GM10847 (cell line): ENCODE results near the gene CUBN.

Source experiments
- POLR2A ChIP-seq: IDR thresholded peaks from 2 replicates; pipeline ENCODE4 v1.6.1; 2011; ENCODE audit not compliant: insufficient read length; ENCODE audit errors: extremely low read depth

CUBN gene

DNA sequence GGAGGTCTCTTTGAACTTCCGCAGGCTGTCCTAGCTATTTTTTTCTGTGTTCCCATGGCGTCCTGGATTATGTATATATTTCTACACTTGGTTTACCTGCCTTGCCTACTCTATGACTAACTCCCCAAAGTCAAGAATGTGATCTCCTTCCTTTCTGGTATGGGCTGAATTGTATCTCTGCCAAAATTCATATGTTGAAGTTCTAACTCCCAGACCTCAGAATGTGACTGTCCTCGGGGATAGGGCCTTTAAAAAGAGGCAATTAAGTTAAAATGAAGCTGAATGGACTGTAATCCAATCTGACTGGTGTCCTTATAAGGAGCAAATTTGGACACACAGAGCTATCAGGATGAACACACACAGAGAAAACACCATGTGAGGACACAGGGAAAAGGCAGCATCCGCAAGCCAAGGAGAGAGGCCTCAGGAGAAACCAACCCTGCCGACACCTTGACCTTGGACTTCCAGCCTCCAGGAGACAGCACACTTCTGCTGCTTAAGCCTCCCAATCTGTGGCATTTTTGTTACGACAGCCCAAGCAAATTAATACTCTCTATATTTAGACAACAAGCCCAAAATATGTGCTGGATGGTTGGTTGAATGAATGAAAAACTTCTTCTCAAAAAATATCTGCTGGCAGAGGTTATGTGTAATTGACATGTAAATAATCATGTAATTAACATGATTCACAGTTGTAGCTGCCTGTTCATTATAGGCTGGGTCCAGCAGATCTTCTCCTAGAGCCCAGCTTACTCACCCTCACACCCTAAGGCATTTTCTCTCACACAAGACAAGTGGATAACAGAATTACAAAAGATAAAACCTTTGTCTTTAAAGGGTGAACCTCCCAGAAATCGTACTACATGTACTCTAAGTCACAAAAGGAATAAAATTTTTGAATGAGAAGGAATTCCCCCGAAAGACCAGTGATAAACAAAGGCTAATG lies 123.7 kb downstream of the CUBN start:
- no peak for TF ChIP-seq POLR2A

DNA sequence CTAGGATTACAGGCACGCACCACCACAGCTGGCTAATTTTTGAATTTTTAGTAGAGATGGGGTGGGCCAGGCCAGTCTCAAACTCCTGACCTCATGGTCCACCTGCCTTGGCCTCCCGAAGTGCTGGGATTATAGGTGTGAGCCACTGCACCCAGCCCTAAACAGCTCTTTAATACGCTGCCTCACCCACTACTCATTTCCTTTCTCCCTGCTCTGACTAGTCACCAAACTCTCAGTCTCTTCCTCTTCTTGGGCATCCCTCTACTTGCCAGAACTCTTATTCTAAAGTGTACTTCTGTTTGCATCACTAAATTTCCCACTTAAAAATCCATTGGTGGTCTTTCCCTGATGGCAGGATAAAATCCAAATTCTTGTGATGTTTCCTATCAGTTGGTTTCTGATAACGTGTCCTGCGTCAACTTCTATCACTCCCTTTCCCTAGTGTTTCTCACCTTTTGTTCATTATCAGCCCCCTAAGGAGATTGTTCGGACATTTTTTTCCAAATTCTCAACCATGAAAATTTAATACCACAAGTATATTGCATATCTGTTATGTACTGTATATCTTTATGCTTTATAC lies 124.7 kb downstream of the CUBN start:
- TF ChIP-seq POLR2A, result no peak

DNA sequence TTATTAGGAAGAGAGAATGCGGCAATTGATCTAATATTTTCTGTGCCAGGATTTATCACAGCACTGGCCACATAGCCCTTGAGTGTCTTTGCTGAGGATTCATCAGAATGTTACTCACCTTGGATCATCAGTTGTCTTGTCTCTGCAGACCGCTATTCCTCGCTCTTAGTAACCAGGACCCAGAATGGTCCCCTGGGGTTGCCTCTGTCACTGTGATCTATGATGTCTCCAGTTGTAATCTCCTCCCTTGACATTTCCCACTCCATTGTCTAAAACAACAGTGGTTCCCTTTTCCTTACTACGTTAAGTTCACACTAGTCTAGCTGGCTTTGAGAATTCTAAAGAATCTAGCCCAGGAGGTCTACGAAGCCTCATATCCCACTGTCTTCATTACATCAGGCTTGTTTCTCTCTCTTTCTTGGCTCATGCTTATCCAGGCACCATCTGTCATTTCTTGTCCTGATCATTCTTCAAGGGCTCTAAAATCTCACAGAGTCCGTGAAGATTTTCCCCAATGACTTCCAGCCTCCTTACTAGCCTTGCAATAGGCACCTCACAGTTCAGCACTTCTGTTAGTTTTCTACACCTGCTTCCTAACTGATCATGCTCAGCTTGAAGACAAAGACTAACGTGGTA lies 125.8 kb downstream of the CUBN start:
- no peak for TF ChIP-seq POLR2A

DNA sequence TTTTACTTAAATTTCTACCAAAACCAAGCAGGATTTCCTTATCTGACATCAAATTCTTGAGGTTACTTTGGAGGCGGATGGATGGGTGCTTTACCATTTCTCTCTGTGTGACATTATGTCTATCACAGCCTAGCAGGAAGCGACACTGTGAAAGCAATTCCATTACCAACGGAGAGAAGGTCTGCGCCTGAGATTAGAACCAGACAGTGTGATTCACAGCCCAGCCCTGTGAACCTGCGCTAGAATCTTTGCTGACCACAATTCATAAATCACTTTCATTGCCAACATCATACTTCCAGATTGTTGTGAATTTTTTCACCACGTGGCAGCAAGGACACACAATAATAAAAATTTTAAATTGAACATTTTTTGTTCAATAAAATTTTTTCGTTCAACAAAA lies 126.5 kb downstream of the CUBN start:
- TF ChIP-seq POLR2A, result no peak

DNA sequence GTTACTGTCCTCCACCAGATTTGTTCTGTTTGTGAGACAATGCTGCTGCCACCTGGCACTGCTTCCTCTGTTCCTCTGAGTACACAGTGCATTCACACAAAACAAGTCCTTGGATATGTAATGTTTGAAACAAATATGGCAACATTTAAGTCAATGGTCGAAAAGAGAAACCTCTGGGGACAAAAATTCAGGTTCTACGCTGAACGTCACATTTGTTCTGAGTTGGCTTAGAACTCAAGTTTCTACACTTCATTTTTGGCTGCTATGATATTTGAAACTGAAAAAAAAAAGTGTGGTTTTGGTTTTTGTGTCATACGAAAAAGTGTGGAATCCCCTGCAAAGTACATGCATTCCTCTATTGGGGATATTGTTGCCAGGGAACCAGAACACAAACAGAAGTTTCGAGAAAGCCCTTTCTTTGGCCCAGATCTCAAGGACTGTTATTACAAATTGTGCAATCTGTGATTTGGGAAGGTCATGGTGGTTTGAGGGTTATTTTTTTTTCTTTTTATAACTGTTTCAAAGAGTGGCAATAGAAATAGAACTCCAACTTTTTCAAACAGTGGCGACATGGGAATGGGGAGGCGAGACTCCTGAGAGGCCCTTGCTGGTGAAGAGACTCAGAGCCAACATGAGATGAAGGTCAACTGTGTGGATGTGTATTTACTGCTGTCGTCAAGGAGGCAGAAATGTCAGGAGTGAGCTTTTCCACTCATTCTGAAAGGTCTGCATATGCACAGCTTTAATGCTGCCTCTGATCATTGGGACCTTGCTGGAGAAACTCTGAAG lies 127.5 kb downstream of the CUBN start:
- no peak for TF ChIP-seq POLR2A

DNA sequence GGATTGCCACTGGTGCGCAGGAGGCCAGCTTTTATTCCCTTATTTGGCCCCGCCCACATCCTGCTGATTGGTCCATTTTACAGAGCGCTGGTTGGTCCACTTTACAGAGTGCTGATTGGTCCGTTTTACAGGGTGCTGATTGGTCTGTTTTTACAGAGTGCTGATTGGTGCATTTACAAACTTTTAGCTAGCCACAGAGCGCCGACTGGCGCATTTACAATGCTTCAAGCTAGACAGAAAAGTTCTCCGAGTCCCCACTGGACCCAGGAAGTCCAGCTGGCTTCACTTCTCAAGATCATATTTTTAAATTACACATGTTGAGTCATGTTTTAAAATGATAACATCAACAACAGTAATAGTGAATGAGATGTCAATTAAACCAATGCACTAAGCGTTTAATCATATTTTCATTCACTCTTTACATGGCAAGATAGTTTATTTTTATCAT lies 128.3 kb downstream of the CUBN start:
- TF ChIP-seq POLR2A, result no peak

DNA sequence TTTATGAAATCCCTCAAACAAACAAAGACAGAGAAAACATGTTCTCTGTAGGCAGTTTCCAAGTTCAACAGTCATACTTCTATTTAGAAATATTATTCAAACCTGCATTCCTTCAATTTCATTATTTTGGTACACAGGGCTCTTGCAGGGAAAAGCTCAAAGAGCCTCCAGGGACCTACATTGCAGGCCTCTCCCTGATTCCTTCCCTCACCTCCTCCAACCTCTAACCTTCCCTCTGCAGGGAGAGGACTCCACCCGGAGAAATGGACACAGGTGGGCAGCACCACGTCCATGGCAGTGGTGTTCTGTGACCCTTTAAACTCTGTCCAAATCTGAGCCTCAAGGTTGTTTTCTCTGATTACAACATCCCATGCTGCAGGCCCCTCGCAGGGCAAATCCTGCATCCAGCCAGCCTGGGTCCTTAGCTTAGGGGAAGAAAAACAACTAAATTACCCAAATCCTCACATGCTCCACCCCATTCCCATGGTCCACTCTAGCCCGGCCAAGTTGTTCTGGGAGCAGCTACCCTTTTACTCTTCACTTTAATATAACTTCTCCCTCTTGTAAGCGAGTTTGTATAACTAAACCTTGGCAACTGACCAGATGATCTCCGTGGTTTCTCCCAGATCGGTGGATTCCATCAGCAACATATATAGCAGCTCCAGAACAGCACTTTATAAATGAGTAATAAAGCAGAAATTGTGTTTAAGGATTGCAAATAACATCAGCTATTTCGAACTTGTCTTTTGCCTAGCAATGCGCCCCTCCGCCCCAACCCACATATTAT lies 129.8 kb downstream of the CUBN start:
- TF ChIP-seq POLR2A, result no peak

DNA sequence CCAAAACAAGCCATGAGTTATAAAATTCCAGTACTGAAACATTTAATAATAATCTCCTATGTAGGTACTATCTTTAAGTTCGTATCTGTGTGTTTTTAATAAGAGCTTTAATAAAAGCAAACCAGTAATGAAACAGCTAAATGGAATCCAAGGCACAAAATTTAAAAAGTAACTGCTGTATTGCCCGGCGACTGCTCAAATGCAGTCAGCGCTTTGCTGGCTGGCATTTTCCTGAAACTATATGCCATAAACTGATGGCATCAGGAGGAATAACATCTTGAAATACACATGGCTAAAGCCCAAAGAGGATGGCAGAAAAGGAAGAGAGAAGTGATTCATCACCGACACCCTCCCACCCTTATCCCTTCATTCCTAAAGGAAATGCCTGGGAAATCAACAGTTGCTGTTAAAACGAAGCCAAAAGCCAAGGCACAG lies 133.1 kb downstream of the CUBN start:
- no peak for TF ChIP-seq POLR2A

DNA sequence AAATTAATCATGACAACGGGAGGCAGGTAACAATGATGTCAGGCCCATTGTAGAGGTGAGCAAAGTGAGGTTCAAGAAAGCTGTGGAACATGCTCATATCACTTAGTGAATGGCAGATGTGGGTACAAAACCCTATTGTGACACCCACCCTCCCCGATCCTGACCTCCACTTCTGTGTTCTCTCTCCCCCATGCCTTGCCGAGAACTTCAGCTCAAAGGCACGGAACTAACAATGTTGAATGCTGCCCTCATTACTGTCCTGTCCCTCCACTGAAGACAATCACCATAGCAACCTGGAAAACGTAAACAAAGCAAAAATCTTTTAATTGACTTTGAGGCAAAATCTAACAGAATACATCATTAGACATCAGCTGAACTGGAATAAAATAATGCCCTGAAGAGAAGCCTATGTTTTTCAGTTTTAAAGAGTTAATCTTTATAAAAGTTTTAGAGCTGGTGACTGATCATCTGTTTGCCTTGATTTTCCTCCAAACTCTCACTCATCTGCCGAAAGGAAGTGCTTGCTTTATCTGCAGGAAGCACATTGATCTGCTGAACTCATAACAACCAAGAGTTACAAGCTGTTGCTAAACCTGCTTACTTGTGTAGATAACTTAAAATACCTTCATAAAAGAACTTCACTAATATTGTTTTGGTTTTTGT lies 133.6 kb downstream of the CUBN start:
- TF ChIP-seq POLR2A, result no peak

DNA sequence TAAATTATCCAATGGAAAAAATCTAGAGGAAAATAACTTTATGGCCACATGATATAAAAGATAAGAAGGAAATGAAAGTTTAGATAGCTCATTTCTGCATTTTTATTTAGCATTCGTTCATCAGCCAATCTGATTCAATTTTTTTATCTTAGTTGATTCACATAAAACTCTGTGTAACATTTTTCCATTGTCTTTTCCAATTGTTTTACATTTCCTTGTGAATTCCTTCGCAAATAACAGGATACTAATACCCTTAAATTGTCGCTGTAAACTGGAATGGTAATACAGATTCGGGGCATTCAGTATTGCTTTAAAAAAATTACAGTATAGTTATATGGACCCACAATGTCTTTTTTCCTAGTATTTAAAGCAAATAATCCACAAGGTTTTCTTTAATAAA lies 136.4 kb downstream of the CUBN start:
- no peak for TF ChIP-seq POLR2A

DNA sequence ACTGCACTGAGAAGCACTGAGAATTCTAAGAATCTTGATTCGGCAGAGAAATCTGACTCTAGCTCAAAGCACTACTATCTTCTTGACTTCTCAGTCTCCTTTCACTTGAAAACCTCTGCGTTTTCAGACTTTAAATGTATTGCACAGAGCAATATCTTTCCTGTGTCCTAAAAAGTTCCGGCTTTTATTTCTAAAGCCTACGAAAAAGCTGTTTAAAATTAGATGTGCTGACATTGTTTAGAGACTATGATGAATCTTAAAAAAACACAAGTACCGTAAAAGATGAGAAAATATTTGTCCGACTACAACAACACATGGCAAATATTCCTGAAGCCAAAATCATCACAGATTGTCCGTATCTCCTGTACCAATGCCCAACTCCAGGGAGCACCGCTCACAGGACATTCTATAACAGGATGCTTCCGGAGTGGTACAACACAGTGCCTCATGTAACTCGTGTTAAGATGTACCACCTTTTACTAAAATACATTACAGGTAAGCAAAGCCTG lies 136.9 kb downstream of the CUBN start:
- TF ChIP-seq POLR2A, result no peak

DNA sequence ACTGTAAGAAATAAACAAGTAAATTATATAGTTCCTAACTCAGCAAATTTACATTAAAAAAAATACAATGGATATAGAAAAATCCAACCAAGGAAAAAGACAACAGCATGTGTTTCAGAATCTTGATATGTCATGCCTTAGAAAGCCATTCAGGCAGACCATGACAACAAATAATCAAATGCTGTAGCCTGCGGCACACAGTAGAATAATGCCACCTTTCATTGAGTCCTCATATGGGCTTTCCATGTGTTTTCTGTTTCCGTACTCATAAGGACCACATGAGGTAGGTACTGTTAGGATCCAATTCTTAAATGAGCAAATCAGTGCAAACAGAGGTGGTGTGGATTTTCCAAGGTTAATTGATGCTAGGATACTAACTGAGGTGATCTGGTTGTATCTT lies 138.6 kb downstream of the CUBN start:
- TF ChIP-seq POLR2A, result no peak

DNA sequence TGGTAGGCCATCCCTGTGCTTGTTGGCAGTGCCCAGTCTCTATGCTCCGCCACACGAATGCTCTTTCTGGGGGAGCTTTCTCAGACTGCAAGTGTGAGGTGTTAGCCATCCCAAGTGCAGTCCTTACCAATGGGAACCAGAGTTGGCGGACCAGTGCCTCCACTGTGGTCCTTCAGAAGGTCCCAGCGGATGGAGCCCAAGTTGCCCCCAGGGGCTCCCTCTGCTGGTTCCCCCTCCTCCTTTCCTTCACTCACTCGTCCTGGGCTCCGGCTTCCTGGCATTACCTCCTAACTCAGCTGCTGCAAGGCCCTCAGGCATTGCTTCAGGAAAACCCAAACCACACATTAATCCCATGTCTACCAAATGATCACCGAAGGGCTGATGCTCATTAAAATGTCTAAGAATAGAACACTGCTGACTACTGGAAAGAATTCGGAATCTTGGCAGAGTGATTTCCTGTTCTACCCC lies 139.8 kb downstream of the CUBN start:
- TF ChIP-seq POLR2A, result no peak

DNA sequence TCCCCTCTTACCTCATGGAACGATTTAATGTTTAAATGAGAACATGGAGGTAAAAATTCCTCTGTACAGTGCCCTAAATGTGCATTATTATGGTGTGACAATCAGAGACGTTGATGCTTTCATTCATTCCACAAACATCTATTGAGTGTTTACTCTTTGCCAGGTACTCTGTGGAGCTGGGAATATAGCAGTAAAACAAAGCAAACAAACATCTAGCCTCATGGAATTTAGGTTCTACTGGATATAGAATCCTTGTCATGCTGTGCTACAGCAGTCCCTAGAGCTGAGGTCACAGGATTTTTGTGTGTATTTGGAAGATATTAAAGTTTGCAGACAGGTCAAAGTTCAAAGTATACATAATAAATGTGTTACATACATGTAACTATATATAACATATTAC lies 140.7 kb downstream of the CUBN start:
- TF ChIP-seq POLR2A, result no peak
